ENCODE results near the gene CGNL1.

DNA sequence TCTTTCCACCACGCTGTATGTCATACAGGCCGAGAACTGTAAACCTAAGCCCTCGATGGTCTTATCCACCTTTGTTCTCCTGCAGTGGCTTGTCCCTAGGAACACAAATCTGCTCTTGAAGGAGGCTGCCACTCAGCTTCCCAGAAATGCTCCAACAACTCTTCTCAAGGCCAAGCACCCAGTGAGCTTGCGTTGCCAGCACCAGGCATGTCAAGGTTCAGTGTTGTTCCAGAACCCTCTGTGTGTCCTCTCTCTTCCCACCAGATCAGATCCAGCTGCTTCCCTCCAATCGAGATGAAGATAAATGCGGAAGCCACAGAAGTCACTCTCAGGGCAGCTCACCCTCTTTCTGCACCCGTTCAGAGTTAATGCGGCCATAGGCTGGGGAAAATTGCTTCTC, 204.1 kb downstream of the CGNL1 start:
- TF ChIP-seq, protein P1, sequence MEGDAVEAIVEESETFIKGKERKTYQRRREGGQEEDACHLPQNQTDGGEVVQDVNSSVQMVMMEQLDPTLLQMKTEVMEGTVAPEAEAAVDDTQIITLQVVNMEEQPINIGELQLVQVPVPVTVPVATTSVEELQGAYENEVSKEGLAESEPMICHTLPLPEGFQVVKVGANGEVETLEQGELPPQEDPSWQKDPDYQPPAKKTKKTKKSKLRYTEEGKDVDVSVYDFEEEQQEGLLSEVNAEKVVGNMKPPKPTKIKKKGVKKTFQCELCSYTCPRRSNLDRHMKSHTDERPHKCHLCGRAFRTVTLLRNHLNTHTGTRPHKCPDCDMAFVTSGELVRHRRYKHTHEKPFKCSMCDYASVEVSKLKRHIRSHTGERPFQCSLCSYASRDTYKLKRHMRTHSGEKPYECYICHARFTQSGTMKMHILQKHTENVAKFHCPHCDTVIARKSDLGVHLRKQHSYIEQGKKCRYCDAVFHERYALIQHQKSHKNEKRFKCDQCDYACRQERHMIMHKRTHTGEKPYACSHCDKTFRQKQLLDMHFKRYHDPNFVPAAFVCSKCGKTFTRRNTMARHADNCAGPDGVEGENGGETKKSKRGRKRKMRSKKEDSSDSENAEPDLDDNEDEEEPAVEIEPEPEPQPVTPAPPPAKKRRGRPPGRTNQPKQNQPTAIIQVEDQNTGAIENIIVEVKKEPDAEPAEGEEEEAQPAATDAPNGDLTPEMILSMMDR (conservative IDR thresholded peaks at IDR 0.05; ENCODE audit: low read length): no peak
- TF ChIP-seq EZH2phosphoT487 (IDR thresholded peaks at IDR 0.05; ENCODE audit: borderline replicate concordance): no peak

Data from Loucy (cell line).